Upper lobe of left lung (tissue), 6 donors: ENCODE results near the gene FNDC3A. TPM values are rescaled to one million over a fixed set of nuclear protein-coding genes. Genes with fewer than 3 reads are reported as not detected.
"Not testable (repeated sequence)": the region's sequence is repeated elsewhere in the genome, so short reads cannot be mapped to it uniquely, and the experiment has no call there.

ENCODE experiments used
- ATAC-seq, 2 donors: fragments of 200-7000 bp; cut with Tn5 transposase; one replicate each; pipeline ENCODE4 v1.9.1; 2022; ENCODE audit warnings: mild to moderate bottlenecking in 2 of 2, moderate library complexity in 2 of 2; ENCODE audit not compliant: low FRiP score in 2 of 2
- DNase-seq, 2 donors: peaks; one replicate each; pipeline ENCODE4 v3.0.0-alpha.2; 2019 to 2020
- H3K27ac ChIP-seq, 4 donors: fragments of 200-600 bp; sonication (generic); one replicate each; pipeline ENCODE4 v1.5.1; 2016 to 2019
- H3K27me3 ChIP-seq, 4 donors: fragments of 200-600 bp; sonication (generic); one replicate each; pipeline ENCODE4 v1.5.1; 2017 to 2019
- H3K36me3 ChIP-seq, 4 donors: fragments of 200-600 bp; sonication (generic); one replicate each; pipeline ENCODE4 v1.5.1; 2016 to 2019
- H3K4me1 ChIP-seq, 4 donors: fragments of 200-600 bp; sonication (generic); one replicate each; pipeline ENCODE4 v1.5.1; 2018 to 2019
- H3K4me3 ChIP-seq, 4 donors: fragments of 200-600 bp; sonication (generic); one replicate each; pipeline ENCODE4 v1.5.1; 2017 to 2019; ENCODE audit warnings: mild to moderate bottlenecking in 2 of 4, moderate library complexity in 1 of 4
- H3K9me3 ChIP-seq, 4 donors: fragments of 200-600 bp; sonication (generic); one replicate each; pipeline ENCODE4 v1.5.1; 2018 to 2019
- CTCF ChIP-seq, 6 experiments: fragments of 450-650 bp in 4 of 6; fragments of 200-600 bp in 2 of 6; sonication (generic) in 2 of 6; IDR thresholded peaks; one replicate each; pipeline ENCODE4 v1.5.1; 2016 to 2019; ENCODE audit warnings: antibody characterized with exemption in 6 of 6
- EP300 ChIP-seq, 4 donors: sonication (generic); formaldehyde crosslinking; IDR thresholded peaks; one replicate each; pipeline ENCODE4 v1.5.1; 2017; ENCODE audit warnings: antibody characterized with exemption in 4 of 4, control low read depth in 2 of 4
- POLR2A ChIP-seq, 4 donors: fragments of 450-650 bp; IDR thresholded peaks; one replicate each; pipeline ENCODE4 v1.5.1; 2016 to 2017; ENCODE audit warnings: antibody characterized with exemption in 4 of 4, mild to moderate bottlenecking in 2 of 4
- POLR2AphosphoS5 ChIP-seq, 2 donors: sonication (generic); formaldehyde crosslinking; IDR thresholded peaks; one replicate each; pipeline ENCODE4 v1.5.1; 2017; ENCODE audit warnings: antibody characterized with exemption in 2 of 2
- WGBS, 2 donors: methylation state at CpG; one replicate each; pipeline ENCODE4 v1.1.5; 2017 to 2018; 5-methylcytosine and 5-hydroxymethylcytosine counted together
- total RNA-seq, 6 donors: library from RNA; depleted of rRNA in 4 of 6; stranded (reverse); fragments of >200 nt in 4 of 6; gene quantifications; one replicate each; pipeline versions ENCODE4 v1.1.0 to v1.2.1, GENCODE V29; 2016 to 2021
- donor health status: DM: no; HTN: no; CAD: no; lungs with moderate emphysema.
- donor health status: DM: no; HTN: yes; CAD: no; lungs with severe emphysema.

FNDC3A gene
- total RNA-seq, 6 donors from 2014 or later = 22.9 to 62.3 (median 44.6) TPM

GRCh38 chr13:49125964-49126524 lies 150.3 kb downstream of the FNDC3A start:
- WGBS, 2 donors = 48 to 75% methylated on average over 2 of the region's 2 CpGs
- Histone ChIP-seq H3K9me3 (no peaks in the 10 kb centered on the region), H3K4me3 (no peak overlapping the region), H3K4me1 (peaks cover 0 to 6% (median 2%) of the 10 kb centered on the region in 4 donors), H3K27me3 (no peaks in the 10 kb centered on the region), H3K36me3 (peaks cover 0 to 4% (median 2%) of the 10 kb centered on the region in 4 donors), H3K27ac (no peak overlapping the region)
- ATAC-seq (no peak), DNase-seq (no peak)
- TF ChIP-seq POLR2A (IDR thresholded peaks at IDR 0.05) (no peak), CTCF (IDR thresholded peaks at IDR 0.05) (no peak), EP300 (IDR thresholded peaks at IDR 0.05) (no peak), POLR2AphosphoS5 (IDR thresholded peaks at IDR 0.05) (no peak)

DNA sequence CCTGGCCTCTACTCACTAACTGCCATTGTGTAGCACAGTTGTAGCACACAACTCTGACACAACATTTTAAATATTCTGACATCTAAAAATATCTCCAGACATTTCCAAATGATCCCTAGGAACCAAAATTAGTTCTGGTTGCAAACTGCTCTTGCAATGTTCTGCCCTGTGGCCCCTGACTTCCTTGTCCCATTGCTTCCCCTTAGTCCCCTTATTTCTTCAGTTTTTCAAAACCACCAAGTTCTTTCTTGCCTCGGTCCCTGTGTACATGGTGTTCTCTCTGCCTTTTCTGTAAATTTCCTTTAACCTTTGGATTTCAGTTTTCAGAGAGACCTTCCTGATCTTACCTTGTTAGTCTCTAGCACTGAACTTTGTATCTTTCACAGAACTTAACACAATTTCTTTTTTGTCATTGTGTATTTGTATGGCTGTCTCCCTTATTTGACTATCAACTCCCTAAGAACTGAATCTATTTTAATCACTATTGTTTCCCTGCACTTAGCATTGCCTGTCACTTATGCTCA lies 156.8 kb downstream of the FNDC3A start:
- ATAC-seq (peak in 1 of 2 donors; percentile 61), DNase-seq (peak in 1 of 2 donors; percentile 27)
- H3K27me3 ChIP-seq = no peaks in the 10 kb centered on the region
- H3K27ac ChIP-seq = peak overlapping the region; percentile 12 to 63 (median 38)
- H3K9me3 ChIP-seq = no peaks in the 10 kb centered on the region
- 64 to 77% methylated on average over 1 of the region's 1 CpG for WGBS, 2 donors
- TF ChIP-seq EP300 (IDR thresholded peaks at IDR 0.05) = no peak
- H3K4me3 ChIP-seq = no peak overlapping the region
- peaks cover 15 to 55% (median 21%) of the 10 kb centered on the region in 4 donors for H3K36me3 ChIP-seq
- H3K4me1 ChIP-seq = peaks cover 0 to 6% (median 4%) of the 10 kb centered on the region in 4 donors

GRCh38 chr13:49134305-49134704 lies 158.6 kb downstream of the FNDC3A start:
- WGBS, 2 donors = 98 to 99% methylated on average over 3 of the region's 3 CpGs
- no peak for ATAC-seq
- no peak overlapping the region for H3K4me3 ChIP-seq

DNA sequence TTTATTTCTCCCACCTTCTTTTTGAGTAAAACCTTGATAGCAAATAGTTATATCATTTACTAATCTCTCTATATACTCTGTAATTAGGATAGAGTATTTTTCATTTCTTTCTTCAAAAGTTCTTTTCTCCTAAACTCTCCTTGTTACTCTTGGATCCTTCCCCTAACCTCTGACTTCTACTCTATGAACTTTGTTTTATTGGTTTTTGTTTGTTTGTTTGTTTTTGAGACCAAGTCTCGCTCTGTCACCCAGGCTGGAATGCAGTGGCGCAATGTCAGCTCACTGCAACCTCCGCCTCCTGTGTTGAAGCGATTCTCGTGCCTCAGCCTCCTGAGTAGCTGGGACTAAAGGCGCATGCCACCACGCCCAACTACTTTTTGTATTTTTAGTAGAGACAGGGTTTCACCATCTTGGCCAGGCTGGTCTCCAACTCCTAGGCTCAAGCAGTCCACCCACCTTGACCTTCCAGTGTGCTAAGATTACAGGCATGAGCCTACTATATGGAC lies 161.5 kb downstream of the FNDC3A start:
- not testable (repeated sequence) for H3K9me3 ChIP-seq, H3K4me1 ChIP-seq, ATAC-seq, H3K27ac ChIP-seq, H3K4me3 ChIP-seq, DNase-seq, H3K27me3 ChIP-seq
- peaks cover 7 to 73% (median 11%) of the 10 kb centered on the region in 4 donors for H3K36me3 ChIP-seq
- whole genome bisulfite sequencing, 2 donors = 97 to 98% methylated on average over 7 of the region's 7 CpGs

More at GRCh38 chr13:49134305-49134704, 158.6 kb downstream of the FNDC3A start:
- no peaks in the 10 kb centered on the region for H3K27me3 ChIP-seq
- no peak for DNase-seq
- H3K27ac ChIP-seq = no peak overlapping the region
- peaks cover 17 to 69% (median 22%) of the 10 kb centered on the region in 4 donors for H3K36me3 ChIP-seq
- peaks cover 0 to 4% (median 2%) of the 10 kb centered on the region in 4 donors for H3K4me1 ChIP-seq
- no peaks in the 10 kb centered on the region for H3K9me3 ChIP-seq
- TF ChIP-seq POLR2A (IDR thresholded peaks at IDR 0.05) (no peak), CTCF (IDR thresholded peaks at IDR 0.05) (no peak), POLR2AphosphoS5 (IDR thresholded peaks at IDR 0.05) (no peak), EP300 (IDR thresholded peaks at IDR 0.05) (no peak)

DNA sequence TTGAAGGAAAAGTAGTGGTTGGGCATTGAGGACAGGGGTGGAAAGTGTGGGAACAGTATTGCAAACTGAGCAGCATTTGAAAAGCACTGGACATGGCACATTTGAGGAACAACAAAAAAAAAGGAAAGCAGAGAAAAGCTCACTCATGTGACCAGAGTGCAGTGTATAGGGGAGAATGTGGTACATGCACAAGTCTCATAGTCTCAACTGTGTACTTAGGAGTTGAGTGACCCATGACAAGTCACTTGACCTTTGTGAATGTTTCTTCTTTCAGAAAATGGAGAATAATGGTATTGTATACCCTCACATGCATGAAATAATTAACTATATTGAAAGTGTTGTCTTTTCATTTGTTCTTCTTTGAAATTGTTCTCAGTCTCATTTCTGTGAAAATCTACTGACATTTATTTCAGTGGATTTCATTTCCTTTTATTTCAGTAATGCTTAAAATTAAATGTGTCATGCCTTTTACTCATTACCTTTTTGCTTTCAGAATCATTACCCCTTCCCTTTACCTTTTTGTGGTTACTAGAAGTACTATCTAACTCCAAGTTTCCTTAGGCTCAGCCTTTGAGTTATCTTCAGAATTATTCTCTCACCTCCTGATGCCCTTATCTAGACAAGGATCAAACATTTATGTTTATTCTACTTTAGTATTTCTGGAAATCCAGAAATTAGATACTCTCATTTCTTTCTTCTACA lies 165.3 kb downstream of the FNDC3A start:
- H3K4me1 ChIP-seq = no peaks in the 10 kb centered on the region
- DNase-seq = no peak
- no peak for ATAC-seq
- peaks cover 7 to 78% (median 12%) of the 10 kb centered on the region in 4 donors for H3K36me3 ChIP-seq
- no peaks in the 10 kb centered on the region for H3K9me3 ChIP-seq
- H3K4me3 ChIP-seq = no peak overlapping the region
- H3K27ac ChIP-seq = no peak overlapping the region
- no peak for TF ChIP-seq POLR2AphosphoS5 (IDR thresholded peaks at IDR 0.05)
- no peak for TF ChIP-seq CTCF (IDR thresholded peaks at IDR 0.05)
- no peak for TF ChIP-seq EP300 (IDR thresholded peaks at IDR 0.05)
- no peak for TF ChIP-seq POLR2A (IDR thresholded peaks at IDR 0.05)
- no peaks in the 10 kb centered on the region for H3K27me3 ChIP-seq
